ENCODE data around the gene PDE7B. TPM values are rescaled to one million over a fixed set of nuclear protein-coding genes. Genes with fewer than 3 reads are reported as not detected.

Gene PDE7B
- total and polyA plus RNA-seq, 4 experiments from 2014 or later = 0.06 to 0.94 (median 0.28) TPM

DNA sequence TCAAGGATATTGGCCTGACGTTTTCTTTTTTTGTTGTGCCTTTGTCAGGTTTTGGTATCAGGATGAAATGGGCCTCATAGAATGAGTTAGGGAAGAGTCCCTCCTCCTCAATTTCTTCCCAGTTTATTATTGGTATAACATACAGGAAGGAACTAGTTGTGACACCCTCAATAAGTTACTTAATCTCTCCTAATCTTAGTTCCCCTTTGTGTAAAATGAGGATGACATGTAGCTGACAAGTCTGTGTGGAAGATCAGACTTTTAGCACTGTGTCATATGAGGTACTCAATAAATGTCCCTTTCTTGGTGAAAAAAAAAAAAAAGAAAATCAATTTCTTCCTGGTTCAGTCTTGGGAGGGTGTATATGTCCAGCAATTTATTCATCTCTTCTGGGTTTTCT lies 155.8 kb downstream of the PDE7B start:
- peaks cover 5 to 13% of the 10 kb centered on the region in 2 donors for H3K27me3 Mint-ChIP-seq
- Histone ChIP-seq H3K27me3 (ENCODE audit: insufficient read depth, low read length) (no peaks in the 10 kb centered on the region), H3K27ac (ENCODE audit: low read depth, low read length) (no peak overlapping the region), H3K9me3 (ENCODE audit: control insufficient read depth in 1 of 2, low read length in 2 of 2) (no peaks in the 10 kb centered on the region), H3K36me3 (ENCODE audit: insufficient read depth, low read length) (no peaks in the 10 kb centered on the region), H3K4me1 (ENCODE audit: insufficient read depth, low read length) (no peaks in the 10 kb centered on the region), H3K4me3 (ENCODE audit: low read length in 2 of 2) (no peak overlapping the region)
- no peaks in the 10 kb centered on the region for H3K36me3 Mint-ChIP-seq
- peaks cover 0 to 14% (median 8%) of the 10 kb centered on the region in 8 donors for H3K9me3 Mint-ChIP-seq
- intact Hi-C loops (cut with micrococcal nuclease) = no loop called here
- POLR2A ChIA-PET (ENCODE audit: partially characterized antibody) = no interaction called here
- no peak overlapping the region for H3K4me3 Mint-ChIP-seq
- no peaks in the 10 kb centered on the region for H3K4me1 Mint-ChIP-seq
- DNase-seq = no peak
- no peak overlapping the region for H3K27ac Mint-ChIP-seq
- CTCF ChIA-PET (ENCODE audit: partially characterized antibody) = no interaction called here

DNA sequence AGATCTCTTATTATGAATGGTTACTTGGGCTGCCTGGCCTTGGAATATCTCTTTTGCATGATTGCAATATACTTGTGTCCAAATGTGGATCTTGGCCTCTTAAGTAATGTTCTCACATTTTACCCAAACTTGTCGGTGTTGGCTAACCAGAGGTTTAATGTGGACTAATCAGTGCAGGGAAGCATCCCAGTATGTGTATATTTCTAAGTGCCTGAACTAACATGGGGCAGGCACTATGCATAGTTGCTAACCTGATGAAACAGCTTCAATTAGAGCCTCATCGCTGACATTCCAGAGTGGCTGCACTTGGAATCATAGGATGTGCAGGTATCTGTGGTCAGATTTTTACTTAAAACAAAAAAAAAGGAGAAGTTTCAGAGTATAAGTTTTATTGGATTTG lies 160.0 kb downstream of the PDE7B start:
- H3K36me3 ChIP-seq (ENCODE audit: insufficient read depth, low read length) = no peaks in the 10 kb centered on the region
- H3K4me3 ChIP-seq (ENCODE audit: low read length in 2 of 2) = no peak overlapping the region
- Mint-ChIP-seq H3K36me3 (no peaks in the 10 kb centered on the region), H3K9me3 (peaks cover 0 to 11% (median 6%) of the 10 kb centered on the region in 8 donors), H3K4me3 (no peak overlapping the region), H3K27me3 (peaks cover 6 to 13% of the 10 kb centered on the region in 2 donors), H3K27ac (no peak overlapping the region), H3K4me1 (no peaks in the 10 kb centered on the region)
- CTCF ChIA-PET (ENCODE audit: partially characterized antibody) = no interaction called here
- H3K4me1 ChIP-seq (ENCODE audit: insufficient read depth, low read length) = no peaks in the 10 kb centered on the region
- intact Hi-C loops (cut with micrococcal nuclease) = no loop called here
- POLR2A ChIA-PET (ENCODE audit: partially characterized antibody) = no interaction called here
- H3K27me3 ChIP-seq (ENCODE audit: insufficient read depth, low read length) = no peaks in the 10 kb centered on the region
- H3K9me3 ChIP-seq (ENCODE audit: control insufficient read depth in 1 of 2, low read length in 2 of 2) = no peaks in the 10 kb centered on the region
- H3K27ac ChIP-seq (ENCODE audit: low read depth, low read length) = no peak overlapping the region
- no peak for DNase-seq

DNA sequence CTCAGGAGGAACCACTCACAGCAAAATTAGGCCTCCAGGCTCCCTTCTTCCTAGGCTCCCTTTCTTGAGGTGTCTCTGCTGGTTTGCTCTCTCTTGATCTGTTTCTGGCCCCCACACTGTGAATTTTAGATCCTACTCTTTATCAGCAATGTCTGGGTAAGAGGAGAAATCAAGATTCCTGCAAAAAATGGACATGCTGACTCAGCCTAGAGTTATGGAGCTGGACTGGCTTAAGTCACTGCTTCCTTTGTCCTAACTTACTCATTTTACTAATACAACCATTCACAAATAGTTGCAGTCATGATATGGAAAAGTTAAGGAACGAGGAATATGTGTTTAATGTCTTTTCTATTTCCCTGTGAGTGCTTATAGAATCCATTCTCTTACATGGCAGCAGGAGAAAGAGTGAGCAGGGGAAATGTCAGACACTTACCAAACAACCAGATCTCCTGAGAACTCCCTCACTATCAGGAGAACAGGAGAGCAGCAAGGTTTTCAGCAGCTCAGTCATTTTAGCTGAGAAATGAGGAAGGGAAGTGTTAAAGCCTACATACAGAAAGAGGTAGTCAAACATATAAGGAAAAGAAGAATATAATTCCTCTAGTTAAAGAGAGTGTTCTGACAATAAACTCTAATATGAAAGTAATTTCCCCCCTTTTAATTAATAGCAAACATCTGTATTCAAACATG lies 160.8 kb downstream of the PDE7B start:
- Mint-ChIP-seq H3K27ac (no peak overlapping the region), H3K4me3 (no peak overlapping the region), H3K4me1 (no peaks in the 10 kb centered on the region), H3K36me3 (no peaks in the 10 kb centered on the region), H3K9me3 (peaks cover 0 to 10% (median 6%) of the 10 kb centered on the region in 8 donors), H3K27me3 (peaks cover 6 to 13% of the 10 kb centered on the region in 2 donors)
- no peak overlapping the region for H3K27ac ChIP-seq (ENCODE audit: low read depth, low read length)
- DNase-seq = no peak
- intact Hi-C loops (cut with micrococcal nuclease) = no loop called here
- POLR2A ChIA-PET (ENCODE audit: partially characterized antibody) = no interaction called here
- H3K36me3 ChIP-seq (ENCODE audit: insufficient read depth, low read length) = no peaks in the 10 kb centered on the region
- H3K4me3 ChIP-seq (ENCODE audit: low read length in 2 of 2) = no peak overlapping the region
- H3K9me3 ChIP-seq (ENCODE audit: control insufficient read depth in 1 of 2, low read length in 2 of 2) = no peaks in the 10 kb centered on the region
- no peaks in the 10 kb centered on the region for H3K27me3 ChIP-seq (ENCODE audit: insufficient read depth, low read length)
- CTCF ChIA-PET (ENCODE audit: partially characterized antibody) = no interaction called here
- no peaks in the 10 kb centered on the region for H3K4me1 ChIP-seq (ENCODE audit: insufficient read depth, low read length)

DNA sequence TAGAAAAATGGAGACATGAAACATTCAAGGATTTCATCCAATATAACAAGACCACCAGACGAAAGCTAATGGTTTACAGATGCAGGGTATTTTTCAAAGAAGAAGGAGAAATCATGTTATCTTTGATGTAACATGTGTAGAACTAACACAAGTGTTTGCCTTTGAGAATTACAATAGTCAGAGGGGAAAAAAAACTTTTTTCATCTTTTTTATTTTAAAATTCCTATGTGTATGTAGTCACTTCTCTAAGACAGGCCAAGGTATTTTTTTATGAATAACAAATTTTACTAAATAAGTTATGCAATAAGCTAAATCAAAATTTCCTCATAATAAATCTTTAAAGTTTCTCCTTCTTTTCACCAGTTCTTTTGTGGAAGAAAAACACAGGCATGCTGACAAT lies 161.4 kb downstream of the PDE7B start:
- H3K4me1 Mint-ChIP-seq = no peaks in the 10 kb centered on the region
- Histone ChIP-seq H3K27ac (ENCODE audit: low read depth, low read length) (no peak overlapping the region), H3K4me1 (ENCODE audit: insufficient read depth, low read length) (no peaks in the 10 kb centered on the region), H3K9me3 (ENCODE audit: control insufficient read depth in 1 of 2, low read length in 2 of 2) (no peaks in the 10 kb centered on the region), H3K27me3 (ENCODE audit: insufficient read depth, low read length) (no peaks in the 10 kb centered on the region), H3K36me3 (ENCODE audit: insufficient read depth, low read length) (no peaks in the 10 kb centered on the region), H3K4me3 (ENCODE audit: low read length in 2 of 2) (no peak overlapping the region)
- H3K36me3 Mint-ChIP-seq = no peaks in the 10 kb centered on the region
- ChIA-PET POLR2A (ENCODE audit: partially characterized antibody) (no interaction called here), CTCF (ENCODE audit: partially characterized antibody) (no interaction called here)
- no peak overlapping the region for H3K27ac Mint-ChIP-seq
- peaks cover 6 to 13% of the 10 kb centered on the region in 2 donors for H3K27me3 Mint-ChIP-seq
- no peak for DNase-seq
- intact Hi-C loops (cut with micrococcal nuclease) = no loop called here
- H3K9me3 Mint-ChIP-seq = peaks cover 0 to 10% (median 5%) of the 10 kb centered on the region in 8 donors
- H3K4me3 Mint-ChIP-seq = no peak overlapping the region

DNA sequence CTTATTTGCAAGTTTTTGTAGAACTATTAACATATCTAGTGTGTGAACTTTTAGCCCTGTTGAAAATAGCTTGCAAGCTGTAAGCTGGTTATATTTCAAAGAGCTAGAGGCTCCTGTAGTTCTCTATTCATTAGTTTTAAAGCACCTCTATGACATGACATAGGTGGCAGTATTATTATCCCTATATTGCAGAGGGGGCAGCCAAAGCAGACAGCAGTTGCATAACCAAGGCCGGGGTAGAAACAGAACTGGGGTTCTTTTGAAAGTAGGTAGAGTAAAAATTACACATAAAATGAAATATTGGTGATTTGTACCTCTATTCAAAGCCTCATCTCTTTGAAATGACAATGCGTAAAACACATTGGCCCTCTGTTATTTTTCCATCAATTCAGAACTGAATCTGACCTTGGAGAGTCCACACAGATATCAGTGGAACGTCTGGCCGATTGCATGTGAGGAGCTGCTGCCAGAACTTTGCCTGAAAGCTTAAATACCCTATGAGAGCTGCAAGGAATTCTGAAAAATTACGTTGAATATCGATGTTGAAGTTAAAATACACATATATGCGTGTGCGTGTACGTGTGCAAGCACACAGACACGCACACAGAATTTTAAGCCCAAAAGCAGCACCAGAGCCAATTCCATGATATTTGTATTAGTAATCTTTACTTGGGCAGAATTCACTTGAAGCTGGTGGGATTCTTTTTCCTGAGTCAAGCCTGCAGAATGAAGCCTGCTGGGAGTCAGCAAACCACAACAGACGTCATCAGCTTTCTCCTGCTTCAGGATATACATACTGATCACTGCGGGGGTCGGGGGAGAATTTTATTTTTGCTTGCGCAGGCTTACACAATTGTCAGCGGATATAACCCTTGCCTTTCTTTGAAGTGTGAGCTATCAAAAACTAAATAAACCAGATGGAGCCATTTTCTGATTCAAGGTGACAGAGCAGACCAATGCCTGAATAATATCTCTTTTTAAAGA lies 163.2 kb downstream of the PDE7B start:
- peaks cover 6 to 9% of the 10 kb centered on the region in 2 donors for H3K27me3 Mint-ChIP-seq
- Histone ChIP-seq H3K9me3 (ENCODE audit: control insufficient read depth in 1 of 2, low read length in 2 of 2) (no peaks in the 10 kb centered on the region), H3K27ac (ENCODE audit: low read depth, low read length) (no peak overlapping the region), H3K36me3 (ENCODE audit: insufficient read depth, low read length) (no peaks in the 10 kb centered on the region), H3K4me3 (ENCODE audit: low read length in 2 of 2) (no peak overlapping the region), H3K4me1 (ENCODE audit: insufficient read depth, low read length) (no peaks in the 10 kb centered on the region), H3K27me3 (ENCODE audit: insufficient read depth, low read length) (no peaks in the 10 kb centered on the region)
- intact Hi-C loops (cut with micrococcal nuclease) = no loop called here
- no peak for DNase-seq
- ChIA-PET CTCF (ENCODE audit: partially characterized antibody) (no interaction called here), POLR2A (ENCODE audit: partially characterized antibody) (no interaction called here)
- no peak overlapping the region for H3K27ac Mint-ChIP-seq
- H3K9me3 Mint-ChIP-seq = peaks cover 0 to 4% (median 3%) of the 10 kb centered on the region in 8 donors
- no peaks in the 10 kb centered on the region for H3K4me1 Mint-ChIP-seq
- H3K36me3 Mint-ChIP-seq = no peaks in the 10 kb centered on the region
- H3K4me3 Mint-ChIP-seq = no peak overlapping the region

DNA sequence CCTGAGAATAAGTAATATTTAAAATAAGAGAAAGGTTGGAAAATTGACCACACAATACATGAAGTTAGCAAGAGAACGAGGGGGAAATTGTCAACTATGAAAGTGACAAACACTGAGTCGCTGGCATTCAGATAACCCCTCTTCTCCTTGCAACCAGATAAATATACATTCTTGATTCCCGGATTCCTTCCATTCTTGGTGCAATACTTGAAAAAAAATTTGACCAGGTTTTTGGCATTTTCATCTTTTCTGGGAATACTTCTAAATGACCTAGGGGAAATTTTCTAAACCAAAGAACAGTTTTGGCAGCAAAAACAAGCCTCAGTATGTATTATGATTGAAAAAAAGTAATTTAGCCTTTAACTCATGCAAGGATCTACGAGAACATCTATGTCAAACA lies 164.0 kb downstream of the PDE7B start:
- CTCF ChIA-PET (ENCODE audit: partially characterized antibody) = no interaction called here
- H3K4me1 ChIP-seq (ENCODE audit: insufficient read depth, low read length) = no peaks in the 10 kb centered on the region
- no peaks in the 10 kb centered on the region for H3K9me3 ChIP-seq (ENCODE audit: control insufficient read depth in 1 of 2, low read length in 2 of 2)
- Mint-ChIP-seq H3K36me3 (no peaks in the 10 kb centered on the region), H3K27ac (no peak overlapping the region), H3K4me3 (no peak overlapping the region), H3K27me3 (peaks cover 6 to 7% of the 10 kb centered on the region in 2 donors), H3K4me1 (no peaks in the 10 kb centered on the region), H3K9me3 (peaks cover 0 to 2% (median 0%) of the 10 kb centered on the region in 8 donors)
- no peaks in the 10 kb centered on the region for H3K36me3 ChIP-seq (ENCODE audit: insufficient read depth, low read length)
- POLR2A ChIA-PET (ENCODE audit: partially characterized antibody) = no interaction called here
- intact Hi-C loops (cut with micrococcal nuclease) = no loop called here
- H3K27ac ChIP-seq (ENCODE audit: low read depth, low read length) = no peak overlapping the region
- no peak for DNase-seq
- no peaks in the 10 kb centered on the region for H3K27me3 ChIP-seq (ENCODE audit: insufficient read depth, low read length)
- H3K4me3 ChIP-seq (ENCODE audit: low read length in 2 of 2) = no peak overlapping the region
